GM12891 (cell line): ENCODE results near the gene BTBD9.

Experiments used
- PAX5 ChIP-seq: IDR thresholded peaks from 2 replicates; pipeline ENCODE4 v1.6.1; 2011; ENCODE audit warnings: low read length, moderate library complexity, mild to moderate bottlenecking; ENCODE audit not compliant: insufficient read depth, severe bottlenecking
- POLR2A ChIP-seq: IDR thresholded peaks from 2 replicates; pipeline ENCODE4 v1.6.1; 2011; ENCODE audit warnings: low read depth, low read length, control low read depth
- POLR2AphosphoS5 ChIP-seq: IDR thresholded peaks from 2 replicates; pipeline ENCODE4 v1.6.1; 2011; ENCODE audit warnings: low read depth, low read length, control low read depth
- SPI1 ChIP-seq: IDR thresholded peaks from 2 replicates; pipeline ENCODE4 v1.6.1; 2011; ENCODE audit warnings: low read depth, low read length, control low read depth

DNA sequence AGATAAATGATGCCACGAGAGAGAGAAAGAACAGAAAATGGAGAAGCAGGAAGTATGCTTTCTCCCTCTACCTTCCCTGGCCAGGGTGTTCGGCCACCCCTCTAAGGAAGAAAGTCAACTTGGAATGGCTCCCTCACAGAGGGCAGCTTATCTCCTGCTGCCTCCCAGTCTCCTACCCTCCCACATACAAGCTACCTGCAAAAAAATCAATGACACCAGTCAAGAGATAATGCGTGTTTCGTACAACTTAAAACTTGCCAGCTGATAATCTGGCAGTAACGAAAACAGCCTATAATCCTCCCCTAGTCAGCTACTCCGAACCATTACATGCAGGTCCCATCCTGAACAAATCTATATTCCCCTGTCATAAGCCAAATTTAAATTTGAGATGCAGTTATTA lies 61.7 kb downstream of the BTBD9 start:
- TF ChIP-seq POLR2A: no peak
- no peak for TF ChIP-seq POLR2AphosphoS5
- no peak for TF ChIP-seq SPI1
- TF ChIP-seq PAX5: no peak
